AG04449 (cell line): ENCODE measurements around the gene RANBP10.

Experiments
- CTCF ChIA-PET: fragments of 350-600 bp; formaldehyde crosslinking; extraction: SDS; loops from one replicate; lab custom pipeline; 2021; ENCODE audit warnings: antibody characterized with exemption; lab: Yijun Ruan, JAX
- POLR2A ChIA-PET: fragments of 400-600, 350-600 bp; formaldehyde crosslinking; extraction: SDS; loops from one replicate; lab custom pipeline; 2020; ENCODE audit warnings: antibody characterized with exemption, inconsistent platforms; lab: Yijun Ruan, JAX
- DNase-seq: peaks from one replicate; pipeline ENCODE4 v3.0.0-alpha.2; 2010; ENCODE audit warnings: low read depth, low spot score
- H3K4me3 ChIP-seq: 2 replicates; pipeline ENCODE4 v1.5.1; 2011; ENCODE audit warnings: low read depth, mild to moderate bottlenecking, control low read depth, low read length
- CTCF ChIP-seq: IDR thresholded peaks from one replicate; pipeline ENCODE4 v1.5.1; 2011; ENCODE audit warnings: mild to moderate bottlenecking, moderate library complexity, low read length, control low read depth, inconsistent platforms; ENCODE audit not compliant: insufficient read depth; ENCODE audit errors: missing control alignments

The RANBP10 gene

DNA sequence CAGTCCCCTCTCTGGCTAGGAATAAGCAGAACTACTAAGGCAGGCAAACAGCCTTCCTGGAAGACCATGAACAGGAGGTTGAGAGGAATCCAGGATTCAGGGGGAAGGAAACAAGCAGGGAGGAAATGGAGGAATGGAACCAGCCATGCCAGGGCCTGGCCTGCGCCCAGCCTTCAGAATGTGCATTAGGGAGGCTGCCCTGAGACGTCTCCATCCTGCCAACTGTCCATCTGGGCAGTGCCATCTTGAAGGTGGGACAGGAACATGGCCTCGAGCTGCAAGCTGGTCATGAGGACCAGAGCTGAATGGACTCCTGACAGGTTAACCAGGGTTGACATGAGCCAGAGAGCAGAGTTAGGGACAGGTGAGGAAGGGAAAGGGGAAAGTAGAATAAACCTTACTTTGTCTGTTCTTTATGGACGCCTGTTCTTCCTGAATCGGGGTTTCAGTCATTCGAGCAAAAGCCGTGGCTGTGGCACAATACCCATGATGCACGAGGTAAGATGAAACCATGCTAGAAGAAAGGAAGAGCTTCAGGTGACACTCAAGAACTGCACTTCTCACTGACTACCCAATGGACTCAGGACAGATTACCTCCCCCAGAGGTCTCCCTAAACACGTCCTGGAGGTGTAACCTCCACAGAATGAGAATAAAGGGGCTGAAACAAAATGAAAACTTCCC is 75.1 kb downstream of the RANBP10 start:
- ChIA-PET POLR2A (no interaction called here), CTCF (interaction anchor here (0.6 kb wide), 1 partner anchor 30 kb away, joined by 3 read pairs; no protein-coding TSS in a partner anchor)
- DNase-seq: no peak
- H3K4me3 ChIP-seq: no peak overlapping the region
- TF ChIP-seq CTCF: no peak

GRCh38 chr16:67730326-67730725 is 76.0 kb downstream of the RANBP10 start:
- no peak overlapping the region for H3K4me3 ChIP-seq
- DNase-seq: no peak
- ChIA-PET POLR2A (no interaction called here), CTCF (no interaction called here)
- no peak for TF ChIP-seq CTCF

- no peak overlapping the region for H3K4me3 ChIP-seq
- DNase-seq: no peak
- TF ChIP-seq CTCF: no peak
- CTCF ChIA-PET: no interaction called here
- POLR2A ChIA-PET: no interaction called here
Measured at GRCh38 chr16:67729636-67730248, 76.6 kb downstream of the RANBP10 start.

- ChIA-PET CTCF (interaction anchor here (1.4 kb wide), 1 partner anchor 311 kb away, joined by 3 read pairs; the partner anchor contains the start of gene ZDHHC1), POLR2A (interaction anchor here (1.2 kb wide), 1 partner anchor 9 kb away, joined by 5 read pairs; the partner anchor contains the start of gene GFOD2)
- H3K4me3 ChIP-seq: no peak overlapping the region
- TF ChIP-seq CTCF: no peak
- DNase-seq: no peak
Measured at GRCh38 chr16:67727521-67728485, 78.6 kb downstream of the RANBP10 start.

GRCh38 chr16:67726106-67727034 is 80.0 kb downstream of the RANBP10 start:
- no peak for TF ChIP-seq CTCF
- H3K4me3 ChIP-seq: no peak overlapping the region
- no peak for DNase-seq
- ChIA-PET POLR2A (interaction anchor here (0.5 kb wide), 1 partner anchor 42 kb away, joined by 3 read pairs; no protein-coding TSS in a partner anchor), CTCF (interaction anchor here (1.5 kb wide), 1 partner anchor 90 kb away, joined by 4 read pairs; no protein-coding TSS in a partner anchor)
